Transverse colon (tissue), 4 donors: Measurements from ENCODE around the gene EDC3.

Source experiments
- EP300 ChIP-seq: sonication (generic); formaldehyde crosslinking; IDR thresholded peaks from one replicate; pipeline ENCODE4 v1.6.1; 2017; ENCODE audit warnings: antibody characterized with exemption, low read depth
- POLR2A ChIP-seq: fragments of 450-650 bp; IDR thresholded peaks from one replicate; pipeline ENCODE4 v1.6.1; 2016; ENCODE audit warnings: antibody characterized with exemption, mild to moderate bottlenecking, moderate library complexity
- POLR2AphosphoS5 ChIP-seq, 3 donors: sonication (generic); formaldehyde crosslinking; IDR thresholded peaks; one replicate each; pipeline ENCODE4 v1.6.1; 2016; ENCODE audit warnings: antibody characterized with exemption in 3 of 3
- TF ChIP-seq, protein P1 (sequence below), 5 experiments: fragments of 200-600 bp in 3 of 5; fragments of 450-650 bp in 2 of 5; sonication (generic) in 3 of 5; IDR thresholded peaks; 1 replicate in 2 of 5; 2 replicates in 3 of 5; pipeline ENCODE4 v1.5.1; 2016 to 2017; ENCODE audit warnings: antibody characterized with exemption in 5 of 5, inconsistent platforms in 3 of 5, mild to moderate bottlenecking in 2 of 5, moderate library complexity in 1 of 5

DNA sequence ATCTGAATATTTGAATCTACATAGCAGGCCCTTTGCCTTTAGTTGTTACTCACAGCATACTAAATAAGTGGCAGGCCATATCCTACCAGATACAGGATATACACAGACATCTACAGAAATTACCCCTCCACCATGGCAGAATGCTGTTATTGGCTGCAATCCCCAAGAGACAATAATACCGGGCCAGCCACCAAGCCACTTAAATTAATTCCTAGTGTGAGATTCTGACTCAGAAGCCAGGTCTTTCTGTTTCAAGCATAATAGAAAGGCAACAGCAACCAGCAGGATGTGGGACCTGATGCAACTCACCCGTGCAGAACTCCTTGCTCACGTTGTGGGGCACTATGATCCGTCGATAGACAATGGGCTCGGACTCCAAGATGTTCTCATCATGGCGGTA, 40.4 kb downstream of the EDC3 start:
- TF ChIP-seq, protein P1, sequence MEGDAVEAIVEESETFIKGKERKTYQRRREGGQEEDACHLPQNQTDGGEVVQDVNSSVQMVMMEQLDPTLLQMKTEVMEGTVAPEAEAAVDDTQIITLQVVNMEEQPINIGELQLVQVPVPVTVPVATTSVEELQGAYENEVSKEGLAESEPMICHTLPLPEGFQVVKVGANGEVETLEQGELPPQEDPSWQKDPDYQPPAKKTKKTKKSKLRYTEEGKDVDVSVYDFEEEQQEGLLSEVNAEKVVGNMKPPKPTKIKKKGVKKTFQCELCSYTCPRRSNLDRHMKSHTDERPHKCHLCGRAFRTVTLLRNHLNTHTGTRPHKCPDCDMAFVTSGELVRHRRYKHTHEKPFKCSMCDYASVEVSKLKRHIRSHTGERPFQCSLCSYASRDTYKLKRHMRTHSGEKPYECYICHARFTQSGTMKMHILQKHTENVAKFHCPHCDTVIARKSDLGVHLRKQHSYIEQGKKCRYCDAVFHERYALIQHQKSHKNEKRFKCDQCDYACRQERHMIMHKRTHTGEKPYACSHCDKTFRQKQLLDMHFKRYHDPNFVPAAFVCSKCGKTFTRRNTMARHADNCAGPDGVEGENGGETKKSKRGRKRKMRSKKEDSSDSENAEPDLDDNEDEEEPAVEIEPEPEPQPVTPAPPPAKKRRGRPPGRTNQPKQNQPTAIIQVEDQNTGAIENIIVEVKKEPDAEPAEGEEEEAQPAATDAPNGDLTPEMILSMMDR (IDR thresholded peaks at IDR 0.05), result no peak
- TF ChIP-seq POLR2A (no peak), POLR2AphosphoS5 (IDR thresholded peaks at IDR 0.05) (no peak), EP300 (no peak)
